ENCODE measurements around the gene MAP6D1. TPM values are rescaled to one million over a fixed set of nuclear protein-coding genes. Genes with fewer than 3 reads are reported as not detected.

The MAP6D1 gene
- total RNA-seq, 1 donor from 2014 or later = 0.90 TPM

GRCh38 chr3:183862610-183863009 is 37.2 kb upstream of the MAP6D1 start:
- Mint-ChIP-seq H3K36me3 (ENCODE audit: low read depth, unreplicated experiment) (peaks cover 25% of the 10 kb centered on the region), H3K4me3 (ENCODE audit: unreplicated experiment) (no peak overlapping the region), H3K9me3 (ENCODE audit: unreplicated experiment) (no peaks in the 10 kb centered on the region), H3K27ac (ENCODE audit: unreplicated experiment) (no peak overlapping the region), H3K27me3 (ENCODE audit: unreplicated experiment) (no peaks in the 10 kb centered on the region), H3K4me1 (ENCODE audit: unreplicated experiment) (no peaks in the 10 kb centered on the region)
- DNase-seq (ENCODE audit: low spot score) = no peak
- TF ChIP-seq CTCF (IDR thresholded peaks at IDR 0.05; ENCODE audit: unreplicated experiment) = no peak

GRCh38 chr3:183857863-183858262 is 32.5 kb upstream of the MAP6D1 start:
- no peak overlapping the region for H3K27ac Mint-ChIP-seq (ENCODE audit: unreplicated experiment)
- H3K4me3 Mint-ChIP-seq (ENCODE audit: unreplicated experiment) = no peak overlapping the region
- H3K4me1 Mint-ChIP-seq (ENCODE audit: unreplicated experiment) = no peaks in the 10 kb centered on the region
- no peak for DNase-seq (ENCODE audit: low spot score)
- H3K9me3 Mint-ChIP-seq (ENCODE audit: unreplicated experiment) = no peaks in the 10 kb centered on the region
- no peaks in the 10 kb centered on the region for H3K27me3 Mint-ChIP-seq (ENCODE audit: unreplicated experiment)
- H3K36me3 Mint-ChIP-seq (ENCODE audit: low read depth, unreplicated experiment) = peaks cover 30% of the 10 kb centered on the region
- no peak for TF ChIP-seq CTCF (IDR thresholded peaks at IDR 0.05; ENCODE audit: unreplicated experiment)

GRCh38 chr3:183854318-183855035 is 29.1 kb upstream of the MAP6D1 start:
- peaks cover 17% of the 10 kb centered on the region for H3K36me3 Mint-ChIP-seq (ENCODE audit: low read depth, unreplicated experiment)
- no peaks in the 10 kb centered on the region for H3K4me1 Mint-ChIP-seq (ENCODE audit: unreplicated experiment)
- H3K27ac Mint-ChIP-seq (ENCODE audit: unreplicated experiment) = no peak overlapping the region
- TF ChIP-seq CTCF (IDR thresholded peaks at IDR 0.05; ENCODE audit: unreplicated experiment) = no peak
- DNase-seq (ENCODE audit: low spot score) = no peak
- no peaks in the 10 kb centered on the region for H3K27me3 Mint-ChIP-seq (ENCODE audit: unreplicated experiment)
- no peak overlapping the region for H3K4me3 Mint-ChIP-seq (ENCODE audit: unreplicated experiment)
- H3K9me3 Mint-ChIP-seq (ENCODE audit: unreplicated experiment) = no peaks in the 10 kb centered on the region

DNA sequence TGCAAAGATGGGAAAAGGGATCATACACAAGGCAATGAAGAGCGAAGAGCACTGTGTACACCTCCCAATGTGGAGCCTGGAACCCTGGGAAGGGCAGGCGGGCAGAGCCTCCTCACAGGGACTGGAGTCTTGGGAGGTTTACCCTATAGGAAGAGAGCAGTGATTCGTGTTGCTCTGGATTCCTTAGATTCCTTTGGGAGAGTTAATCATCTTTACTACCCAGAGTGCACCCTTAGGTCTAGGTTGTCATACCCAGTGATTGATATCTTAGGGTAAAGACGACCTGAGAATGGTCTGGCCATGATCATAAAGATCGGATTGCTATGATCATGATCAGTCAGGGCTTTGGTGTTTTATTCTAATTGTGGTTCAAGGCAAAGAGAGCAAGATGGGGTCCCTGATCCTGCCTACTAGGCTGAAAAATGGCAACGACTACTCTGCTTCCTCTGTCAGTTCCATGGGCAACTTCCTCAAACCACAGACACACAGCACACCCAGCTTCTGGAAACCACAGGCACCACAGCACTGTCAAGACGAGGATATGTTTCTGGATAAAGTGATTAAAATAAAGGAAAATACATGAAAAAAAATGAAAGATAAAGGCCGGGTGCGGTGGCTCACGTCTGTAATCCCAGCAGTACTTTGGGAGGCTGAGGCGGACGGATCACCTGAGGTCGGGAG is 20.4 kb upstream of the MAP6D1 start:
- TF ChIP-seq CTCF (IDR thresholded peaks at IDR 0.05; ENCODE audit: unreplicated experiment) = no peak
- Mint-ChIP-seq H3K4me3 (ENCODE audit: unreplicated experiment) (no peak overlapping the region), H3K27ac (ENCODE audit: unreplicated experiment) (no peak overlapping the region), H3K4me1 (ENCODE audit: unreplicated experiment) (no peaks in the 10 kb centered on the region), H3K27me3 (ENCODE audit: unreplicated experiment) (no peaks in the 10 kb centered on the region), H3K9me3 (ENCODE audit: unreplicated experiment) (no peaks in the 10 kb centered on the region), H3K36me3 (ENCODE audit: low read depth, unreplicated experiment) (peaks cover 28% of the 10 kb centered on the region)
- DNase-seq (ENCODE audit: low spot score) = no peak

DNA sequence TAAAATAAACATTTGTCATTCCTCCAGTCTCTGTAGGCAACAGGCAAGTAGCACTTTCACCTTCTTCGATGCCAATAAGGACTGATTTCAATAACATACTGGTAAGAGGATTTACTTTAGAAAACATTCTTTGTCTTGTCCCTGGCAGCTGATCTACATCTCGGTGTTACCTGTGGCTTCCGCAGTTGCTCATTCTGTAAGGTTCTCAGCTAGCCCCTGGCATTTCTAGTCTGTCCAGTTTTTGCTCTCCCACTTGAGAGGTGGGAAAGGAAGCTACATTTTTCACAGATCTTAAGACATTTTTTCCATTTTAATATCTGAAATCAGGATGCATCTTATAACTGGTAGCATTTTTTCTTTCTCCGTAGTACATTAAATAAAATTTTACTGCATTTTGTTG is 19.7 kb upstream of the MAP6D1 start:
- no peaks in the 10 kb centered on the region for H3K9me3 Mint-ChIP-seq (ENCODE audit: unreplicated experiment)
- no peak overlapping the region for H3K27ac Mint-ChIP-seq (ENCODE audit: unreplicated experiment)
- H3K4me3 Mint-ChIP-seq (ENCODE audit: unreplicated experiment) = no peak overlapping the region
- H3K36me3 Mint-ChIP-seq (ENCODE audit: low read depth, unreplicated experiment) = peaks cover 28% of the 10 kb centered on the region
- H3K4me1 Mint-ChIP-seq (ENCODE audit: unreplicated experiment) = no peaks in the 10 kb centered on the region
- TF ChIP-seq CTCF (IDR thresholded peaks at IDR 0.05; ENCODE audit: unreplicated experiment) = no peak
- DNase-seq (ENCODE audit: low spot score) = no peak
- no peaks in the 10 kb centered on the region for H3K27me3 Mint-ChIP-seq (ENCODE audit: unreplicated experiment)

Data from endothelial cell (in vitro differentiated cells).